GM06990 (cell line): ENCODE measurements around the gene HPCA.
A peak's percentile ranks its signal among the peaks of the same experiment; 100 is the strongest.

ENCODE experiments used
- DNase-seq: peaks from one replicate; pipeline ENCODE4 v3.0.0-alpha.2; 2011; ENCODE audit not compliant: insufficient read length; ENCODE audit errors: extremely low read depth
- H3K27me3 ChIP-seq: replicated peaks from 2 replicates; pipeline ENCODE4 v1.6.0; 2011; ENCODE audit warnings: low read length; ENCODE audit not compliant: control insufficient read depth, insufficient read depth
- H3K36me3 ChIP-seq: 2 replicates; pipeline ENCODE4 v1.5.1; 2011; ENCODE audit warnings: low read length; ENCODE audit not compliant: control insufficient read depth, insufficient read depth
- H3K4me3 ChIP-seq: replicated peaks from 2 replicates; pipeline ENCODE4 v1.5.1; 2011; ENCODE audit warnings: low read depth, mild to moderate bottlenecking, control low read depth, low read length
- TF ChIP-seq, protein P1 (sequence below): IDR thresholded peaks from 2 replicates; pipeline ENCODE4 v1.5.1; 2011; ENCODE audit warnings: low read length, control low read depth, mild to moderate bottlenecking, inconsistent platforms; ENCODE audit not compliant: insufficient read depth, poor library complexity, severe bottlenecking

Gene HPCA

DNA sequence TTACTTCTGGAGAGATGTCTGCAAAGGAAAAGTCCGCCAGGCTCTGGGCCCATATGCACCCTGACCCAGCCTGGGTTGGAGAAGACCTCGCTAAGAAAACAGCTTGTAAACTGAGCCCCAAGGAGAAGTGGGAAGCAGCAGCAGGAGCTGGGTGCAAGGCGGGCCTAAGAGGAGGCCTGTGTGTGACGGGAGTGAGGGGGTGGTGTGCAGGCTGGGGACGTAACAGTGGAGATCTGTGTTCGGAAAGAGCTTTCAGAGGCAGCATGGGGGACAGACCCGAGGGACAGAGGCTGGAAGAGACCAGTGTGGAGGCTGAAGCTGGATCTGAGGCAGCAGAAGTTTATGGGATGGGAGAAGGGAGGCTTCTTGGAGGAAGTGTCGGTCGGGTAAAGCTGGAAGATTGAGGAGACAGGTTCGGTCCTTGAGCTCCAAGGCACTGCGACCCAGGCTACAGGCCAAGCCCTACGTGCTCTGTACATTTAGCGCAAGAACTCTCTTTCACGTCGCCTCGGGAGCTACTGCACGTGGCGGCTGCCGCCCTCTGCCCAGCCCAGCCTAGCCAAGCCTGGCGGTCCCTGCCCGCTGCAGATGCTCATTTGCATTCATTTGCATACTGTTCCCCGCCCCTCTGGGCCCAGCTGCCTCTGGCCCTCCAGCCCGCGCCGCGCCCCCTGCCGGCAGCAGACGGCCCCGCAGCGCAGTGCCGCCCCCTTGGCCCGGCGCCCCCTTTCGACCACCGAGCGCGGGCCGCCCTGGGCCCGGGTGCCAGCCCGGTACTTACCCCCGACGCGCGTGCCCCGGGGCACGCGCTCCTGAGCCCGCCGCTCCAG lies 6.3 kb downstream of the HPCA start:
- Histone ChIP-seq H3K4me3 (no peak overlapping the region; the same call in 1 of the 2 replicates), H3K36me3 (no peaks in the 10 kb centered on the region), H3K27me3 (peaks cover 7% of the 10 kb centered on the region)
- TF ChIP-seq, protein P1, sequence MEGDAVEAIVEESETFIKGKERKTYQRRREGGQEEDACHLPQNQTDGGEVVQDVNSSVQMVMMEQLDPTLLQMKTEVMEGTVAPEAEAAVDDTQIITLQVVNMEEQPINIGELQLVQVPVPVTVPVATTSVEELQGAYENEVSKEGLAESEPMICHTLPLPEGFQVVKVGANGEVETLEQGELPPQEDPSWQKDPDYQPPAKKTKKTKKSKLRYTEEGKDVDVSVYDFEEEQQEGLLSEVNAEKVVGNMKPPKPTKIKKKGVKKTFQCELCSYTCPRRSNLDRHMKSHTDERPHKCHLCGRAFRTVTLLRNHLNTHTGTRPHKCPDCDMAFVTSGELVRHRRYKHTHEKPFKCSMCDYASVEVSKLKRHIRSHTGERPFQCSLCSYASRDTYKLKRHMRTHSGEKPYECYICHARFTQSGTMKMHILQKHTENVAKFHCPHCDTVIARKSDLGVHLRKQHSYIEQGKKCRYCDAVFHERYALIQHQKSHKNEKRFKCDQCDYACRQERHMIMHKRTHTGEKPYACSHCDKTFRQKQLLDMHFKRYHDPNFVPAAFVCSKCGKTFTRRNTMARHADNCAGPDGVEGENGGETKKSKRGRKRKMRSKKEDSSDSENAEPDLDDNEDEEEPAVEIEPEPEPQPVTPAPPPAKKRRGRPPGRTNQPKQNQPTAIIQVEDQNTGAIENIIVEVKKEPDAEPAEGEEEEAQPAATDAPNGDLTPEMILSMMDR, result peak; percentile 10
- DNase-seq, result peak; percentile 42

DNA sequence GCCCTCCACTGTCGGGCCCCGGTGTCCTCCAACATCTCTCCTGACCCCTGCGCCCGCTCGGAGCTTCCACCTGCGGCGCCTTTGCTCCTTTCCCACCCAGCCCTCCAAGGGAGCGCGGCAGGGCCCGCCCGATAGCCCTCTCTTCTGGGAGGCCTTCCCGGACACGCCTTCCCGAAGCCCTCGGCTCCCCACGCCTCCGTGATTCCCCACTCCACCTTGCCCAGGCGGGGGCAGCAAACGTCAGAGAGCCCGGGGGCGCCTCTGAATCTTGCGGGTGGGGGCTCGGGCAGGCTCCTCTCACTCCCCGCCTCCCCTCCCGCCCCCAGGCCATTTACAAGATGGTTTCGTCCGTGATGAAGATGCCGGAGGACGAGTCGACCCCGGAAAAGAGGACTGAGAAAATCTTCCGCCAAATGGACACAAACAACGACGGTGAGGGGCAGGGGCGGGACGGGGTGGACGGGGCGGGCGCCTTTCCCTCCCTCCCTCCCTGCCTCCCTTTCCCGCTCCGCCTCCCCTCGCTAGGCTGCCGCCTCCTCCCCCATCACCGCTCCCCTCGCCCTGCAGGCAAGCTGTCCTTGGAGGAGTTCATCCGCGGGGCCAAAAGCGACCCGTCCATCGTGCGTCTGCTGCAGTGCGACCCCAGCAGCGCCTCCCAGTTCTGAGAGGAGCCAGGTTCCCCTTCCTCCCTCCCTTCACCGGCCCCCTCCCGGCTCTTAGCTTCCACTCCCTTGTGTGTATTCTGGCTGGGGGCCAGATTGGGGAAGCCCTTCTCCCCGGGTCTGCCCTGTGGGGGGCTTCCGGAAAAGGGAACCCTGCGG lies 7.1 kb downstream of the HPCA start:
- peak overlapping the region; percentile 35 for H3K4me3 ChIP-seq
- H3K36me3 ChIP-seq, result no peaks in the 10 kb centered on the region
- peaks cover 4% of the 10 kb centered on the region for H3K27me3 ChIP-seq
- DNase-seq, result no peak
- TF ChIP-seq, protein P1, result peak; percentile 25

DNA sequence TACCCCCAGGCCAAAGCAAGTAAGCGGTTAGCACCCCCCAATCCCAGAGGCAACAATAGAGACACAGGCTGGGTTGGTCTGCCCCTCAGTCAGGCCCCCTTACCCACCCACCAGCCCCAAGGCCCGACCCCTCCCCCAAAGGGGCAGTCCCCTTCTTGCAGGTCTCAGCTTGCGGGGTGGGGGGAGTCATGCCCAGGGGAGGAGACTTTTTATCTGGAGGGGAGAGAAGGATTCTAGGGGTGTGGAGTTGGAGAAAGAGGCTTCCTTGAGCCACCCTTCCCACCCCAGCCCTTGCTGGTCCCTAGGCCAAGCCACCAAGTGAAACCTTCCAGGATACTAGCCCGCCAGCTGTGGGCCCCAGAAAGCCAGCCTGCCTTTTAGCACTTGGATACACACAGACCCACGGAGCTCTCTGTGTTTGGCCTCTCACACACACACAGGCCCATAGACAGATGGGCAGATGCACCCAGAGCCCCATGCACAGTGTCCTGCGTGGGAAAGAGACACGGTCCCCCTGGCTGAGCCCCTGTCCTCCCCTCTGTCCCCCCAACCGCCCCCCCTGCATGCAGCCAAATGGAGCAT lies 7.8 kb downstream of the HPCA start:
- TF ChIP-seq, protein P1, result no peak
- Histone ChIP-seq H3K4me3 (no peak overlapping the region), H3K27me3 (peaks cover 5% of the 10 kb centered on the region), H3K36me3 (no peaks in the 10 kb centered on the region)
- DNase-seq, result no peak

DNA sequence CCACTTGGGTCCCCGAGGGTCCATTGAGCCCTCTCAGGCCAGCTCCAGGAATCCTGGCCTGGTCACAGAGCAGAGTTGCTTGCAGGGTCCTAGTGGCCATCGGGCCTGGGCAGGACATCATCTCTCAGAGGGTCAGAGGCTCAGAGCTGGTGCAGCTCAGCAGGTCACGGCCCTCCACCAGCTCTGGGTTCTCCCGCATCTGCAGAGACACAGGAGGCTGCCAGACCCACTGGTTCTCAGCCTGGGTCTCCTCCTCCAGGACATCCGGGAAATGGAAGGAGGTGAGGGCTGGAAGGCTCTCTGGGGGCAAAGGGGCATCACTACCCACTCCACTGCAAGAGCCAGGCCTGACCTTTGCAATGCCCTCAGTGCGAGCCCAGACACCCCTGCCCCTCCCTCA lies 8.4 kb downstream of the HPCA start:
- TF ChIP-seq, protein P1, result no peak
- peaks cover 5% of the 10 kb centered on the region for H3K27me3 ChIP-seq
- H3K4me3 ChIP-seq, result no peak overlapping the region
- no peak for DNase-seq
- H3K36me3 ChIP-seq, result no peaks in the 10 kb centered on the region

DNA sequence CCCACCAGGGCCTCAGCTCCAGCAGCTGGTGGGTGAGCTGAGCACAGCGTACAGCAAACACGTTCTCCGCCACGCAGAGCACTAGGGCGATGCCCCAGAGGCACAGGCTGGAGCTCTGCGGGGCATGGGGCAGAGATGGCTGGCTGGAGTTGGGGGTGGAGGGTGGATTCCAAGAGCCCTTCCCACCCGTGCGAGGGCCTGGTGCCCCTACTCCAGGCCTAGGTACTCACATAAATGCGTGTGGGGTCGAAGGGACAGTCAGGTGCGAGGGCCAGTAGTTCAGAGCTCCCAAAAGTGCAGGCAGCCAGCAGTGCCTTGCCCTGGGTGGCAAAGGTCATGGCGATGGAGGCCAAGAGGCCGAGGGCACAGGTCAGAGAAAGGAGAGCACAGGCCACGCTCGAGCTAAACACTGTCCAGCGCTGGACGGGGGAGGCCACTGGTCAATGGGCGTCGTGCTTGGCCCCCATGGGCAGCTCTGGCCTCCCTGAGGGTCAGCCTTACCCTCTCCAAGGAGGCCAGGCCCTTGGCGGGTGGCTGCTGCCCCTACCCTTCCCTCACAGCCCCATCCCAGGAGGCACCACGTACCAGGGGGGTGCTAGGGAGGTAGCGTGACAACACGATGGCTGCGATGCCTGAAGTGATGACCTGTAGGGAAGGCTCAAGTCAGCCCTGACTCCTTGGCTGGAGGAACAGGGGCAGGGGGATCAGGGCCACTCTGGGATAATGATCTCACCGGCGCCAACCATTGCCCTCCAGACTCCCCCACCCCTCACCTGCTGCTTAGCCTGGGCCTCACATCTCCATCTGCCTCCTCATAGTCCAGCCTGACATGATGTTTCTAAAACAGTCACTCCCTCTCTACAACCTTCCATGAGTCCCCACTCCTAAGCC lies 9.3 kb downstream of the HPCA start:
- Histone ChIP-seq H3K4me3 (no peak overlapping the region), H3K36me3 (no peaks in the 10 kb centered on the region), H3K27me3 (peaks cover 5% of the 10 kb centered on the region)
- DNase-seq, result no peak
- TF ChIP-seq, protein P1, result no peak
